HEK293 (cell line): ENCODE data around the gene TNIK.

ENCODE experiments used
- FEZF1 ChIP-seq: fragments of 450-650 bp; formaldehyde crosslinking; IDR thresholded peaks from 2 replicates; pipeline ENCODE4 v1.5.1; 2016; ENCODE audit warnings: missing biosample characterization, missing genetic modification characterization
- GLIS2 ChIP-seq: fragments of 450-650 bp; formaldehyde crosslinking; IDR thresholded peaks from 2 replicates; pipeline ENCODE4 v1.5.1; 2016; ENCODE audit warnings: missing biosample characterization, missing genetic modification characterization
- HOXA7 ChIP-seq: sonication (generic); formaldehyde crosslinking; IDR thresholded peaks from 2 replicates; pipeline ENCODE4 v1.8.1; 2022; ENCODE audit warnings: missing genetic modification reagents, borderline replicate concordance
- HOXC10 ChIP-seq: sonication (generic); formaldehyde crosslinking; IDR thresholded peaks from 2 replicates; pipeline ENCODE4 v1.8.1; 2023; ENCODE audit warnings: mild to moderate bottlenecking, missing genetic modification reagents
- RBAK ChIP-seq: fragments of 450-650 bp; formaldehyde crosslinking; IDR thresholded peaks from 2 replicates; pipeline ENCODE4 v1.5.1; 2016; ENCODE audit warnings: missing biosample characterization, missing genetic modification characterization
- REPIN1 ChIP-seq: fragments of 450-650 bp; formaldehyde crosslinking; IDR thresholded peaks from 2 replicates; pipeline ENCODE4 v1.5.1; 2017; ENCODE audit warnings: missing biosample characterization, missing genetic modification characterization, low read depth
- TRIM28 ChIP-seq: IDR thresholded peaks from 2 replicates; pipeline ENCODE4 v1.6.1; 2011; ENCODE audit warnings: low read length, control low read depth, borderline replicate concordance
- ZBTB48 ChIP-seq: fragments of 450-650 bp; formaldehyde crosslinking; IDR thresholded peaks from 2 replicates; pipeline ENCODE4 v1.5.1; 2016; ENCODE audit warnings: missing biosample characterization, missing genetic modification characterization
- ZFP41 ChIP-seq: fragments of 450-650 bp; formaldehyde crosslinking; IDR thresholded peaks from 2 replicates; pipeline ENCODE4 v1.5.1; 2016; ENCODE audit warnings: missing biosample characterization, missing genetic modification characterization, borderline replicate concordance
- ZNF114 ChIP-seq: fragments of 450-650 bp; formaldehyde crosslinking; IDR thresholded peaks from 2 replicates; pipeline ENCODE4 v1.5.0; 2017; ENCODE audit warnings: missing biosample characterization, missing genetic modification characterization
- ZNF2 ChIP-seq: fragments of 450-650 bp; formaldehyde crosslinking; IDR thresholded peaks from 2 replicates; pipeline ENCODE4 v1.5.1; 2016; ENCODE audit warnings: missing biosample characterization, missing genetic modification characterization
- ZNF324 ChIP-seq: fragments of 450-650 bp; formaldehyde crosslinking; IDR thresholded peaks from 2 replicates; pipeline ENCODE4 v1.5.1; 2016; ENCODE audit warnings: missing biosample characterization, missing genetic modification characterization
- ZNF350 ChIP-seq: fragments of 450-650 bp; formaldehyde crosslinking; IDR thresholded peaks from 2 replicates; pipeline ENCODE4 v1.5.0; 2017; ENCODE audit warnings: missing biosample characterization, mild to moderate bottlenecking, missing genetic modification characterization
- ZNF366 ChIP-seq: fragments of 450-650 bp; formaldehyde crosslinking; conservative IDR thresholded peaks from 2 replicates; pipeline ENCODE4 v1.5.1; 2016; ENCODE audit warnings: missing biosample characterization, missing genetic modification characterization
- ZNF391 ChIP-seq: fragments of 450-650 bp; formaldehyde crosslinking; IDR thresholded peaks from 2 replicates; pipeline ENCODE4 v1.5.1; 2016; ENCODE audit warnings: low read depth, missing biosample characterization, missing genetic modification characterization, borderline replicate concordance
- ZNF48 ChIP-seq: fragments of 450-650 bp; formaldehyde crosslinking; IDR thresholded peaks from 2 replicates; pipeline ENCODE4 v1.5.1; 2016; ENCODE audit warnings: missing biosample characterization, missing genetic modification characterization
- ZNF501 ChIP-seq: fragments of 450-650 bp; formaldehyde crosslinking; IDR thresholded peaks from 2 replicates; pipeline ENCODE4 v1.5.1; 2016; ENCODE audit warnings: missing biosample characterization, missing genetic modification characterization
- ZNF514 ChIP-seq: fragments of 450-650 bp; formaldehyde crosslinking; IDR thresholded peaks from 2 replicates; pipeline ENCODE4 v1.5.1; 2016; ENCODE audit warnings: missing biosample characterization, missing genetic modification characterization
- ZNF521 ChIP-seq: fragments of 450-650 bp; formaldehyde crosslinking; IDR thresholded peaks from 2 replicates; pipeline ENCODE4 v1.5.1; 2017; ENCODE audit warnings: missing biosample characterization, mild to moderate bottlenecking, missing genetic modification characterization
- ZNF561 ChIP-seq: fragments of 450-650 bp; IDR thresholded peaks from 2 replicates; pipeline ENCODE4 v1.5.1; 2018; ENCODE audit warnings: missing biosample characterization, missing genetic modification characterization, borderline replicate concordance
- ZNF571 ChIP-seq: fragments of 450-650 bp; formaldehyde crosslinking; IDR thresholded peaks from 2 replicates; pipeline ENCODE4 v1.5.0; 2017; ENCODE audit warnings: missing biosample characterization, missing genetic modification characterization
- ZNF707 ChIP-seq: fragments of 450-650 bp; formaldehyde crosslinking; IDR thresholded peaks from 2 replicates; pipeline ENCODE4 v1.5.1; 2016; ENCODE audit warnings: missing biosample characterization, missing genetic modification characterization
- ZNF776 ChIP-seq: fragments of 450-650 bp; formaldehyde crosslinking; IDR thresholded peaks from 2 replicates; pipeline ENCODE4 v1.5.0; 2017; ENCODE audit warnings: missing biosample characterization, missing genetic modification characterization, borderline replicate concordance
- ZNF830 ChIP-seq: fragments of 450-650 bp; IDR thresholded peaks from 2 replicates; pipeline ENCODE4 v1.5.0; 2018; ENCODE audit warnings: missing biosample characterization, missing genetic modification characterization, low read depth, mild to moderate bottlenecking, moderate library complexity
- TF ChIP-seq, protein P1 (sequence below): fragments of 450-650 bp; formaldehyde crosslinking; optimal IDR thresholded peaks from 2 replicates; pipeline ENCODE3; 2016; ENCODE audit warnings: missing biosample characterization, mild to moderate bottlenecking, missing genetic modification characterization
- TF ChIP-seq, protein P2 (sequence below): fragments of 450-650 bp; formaldehyde crosslinking; IDR thresholded peaks from 2 replicates; pipeline ENCODE4; 2016; ENCODE audit warnings: missing biosample characterization, missing genetic modification characterization
- TF ChIP-seq, protein P3 (sequence below): fragments of 450-650 bp; formaldehyde crosslinking; IDR thresholded peaks from 2 replicates; pipeline ENCODE4 v1.5.1; 2017; ENCODE audit warnings: missing biosample characterization, missing genetic modification characterization
- TF ChIP-seq, protein P4 (sequence below): fragments of 450-650 bp; formaldehyde crosslinking; IDR thresholded peaks from 2 replicates; pipeline ENCODE4 v1.5.0; 2017; ENCODE audit warnings: missing biosample characterization, missing genetic modification characterization, borderline replicate concordance
- TF ChIP-seq, protein P5 (sequence below): fragments of 450-650 bp; formaldehyde crosslinking; IDR thresholded peaks from 2 replicates; pipeline ENCODE4 v1.5.1; 2017; ENCODE audit warnings: missing biosample characterization, missing genetic modification characterization
- TF ChIP-seq, protein P6 (sequence below): fragments of 450-650 bp; formaldehyde crosslinking; IDR thresholded peaks from 2 replicates; pipeline ENCODE4 v1.5.1; 2016; ENCODE audit warnings: missing biosample characterization, missing genetic modification characterization
- TF ChIP-seq, protein P7 (sequence below): fragments of 450-650 bp; formaldehyde crosslinking; IDR thresholded peaks from 2 replicates; pipeline ENCODE4 v1.5.1; 2017; ENCODE audit warnings: missing biosample characterization, missing genetic modification characterization

Gene TNIK

DNA sequence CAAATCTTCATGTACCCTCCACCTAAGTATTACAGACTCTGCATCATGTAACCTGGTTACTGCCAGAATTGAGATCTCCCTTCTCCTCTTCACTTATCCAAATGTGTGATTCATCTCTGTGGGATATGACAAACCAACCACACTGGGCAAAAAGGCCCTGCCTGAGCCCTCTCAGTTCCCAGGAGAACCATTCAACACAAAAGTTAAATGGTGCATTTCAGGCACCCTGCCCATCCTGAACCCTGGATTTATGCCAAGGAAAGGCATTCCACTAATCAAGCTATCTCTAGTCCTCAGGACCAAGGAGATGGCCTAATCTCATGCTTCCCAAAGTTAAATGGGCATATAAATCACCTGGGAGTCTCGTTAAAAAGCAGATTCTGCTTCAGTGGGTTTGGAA lies 108.5 kb downstream of the TNIK start (continued):
- TF ChIP-seq, protein P1, sequence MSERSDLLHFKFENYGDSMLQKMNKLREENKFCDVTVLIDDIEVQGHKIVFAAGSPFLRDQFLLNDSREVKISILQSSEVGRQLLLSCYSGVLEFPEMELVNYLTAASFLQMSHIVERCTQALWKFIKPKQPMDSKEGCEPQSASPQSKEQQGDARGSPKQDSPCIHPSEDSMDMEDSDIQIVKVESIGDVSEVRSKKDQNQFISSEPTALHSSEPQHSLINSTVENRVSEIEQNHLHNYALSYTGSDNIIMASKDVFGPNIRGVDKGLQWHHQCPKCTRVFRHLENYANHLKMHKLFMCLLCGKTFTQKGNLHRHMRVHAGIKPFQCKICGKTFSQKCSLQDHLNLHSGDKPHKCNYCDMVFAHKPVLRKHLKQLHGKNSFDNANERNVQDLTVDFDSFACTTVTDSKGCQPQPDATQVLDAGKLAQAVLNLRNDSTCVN (tag by site-specific recombination): no peak
- no peak for TF ChIP-seq ZNF776 (tag by site-specific recombination)
- no peak for TF ChIP-seq HOXA7 (CRISPR knock-in tag)
- TF ChIP-seq, protein P2, sequence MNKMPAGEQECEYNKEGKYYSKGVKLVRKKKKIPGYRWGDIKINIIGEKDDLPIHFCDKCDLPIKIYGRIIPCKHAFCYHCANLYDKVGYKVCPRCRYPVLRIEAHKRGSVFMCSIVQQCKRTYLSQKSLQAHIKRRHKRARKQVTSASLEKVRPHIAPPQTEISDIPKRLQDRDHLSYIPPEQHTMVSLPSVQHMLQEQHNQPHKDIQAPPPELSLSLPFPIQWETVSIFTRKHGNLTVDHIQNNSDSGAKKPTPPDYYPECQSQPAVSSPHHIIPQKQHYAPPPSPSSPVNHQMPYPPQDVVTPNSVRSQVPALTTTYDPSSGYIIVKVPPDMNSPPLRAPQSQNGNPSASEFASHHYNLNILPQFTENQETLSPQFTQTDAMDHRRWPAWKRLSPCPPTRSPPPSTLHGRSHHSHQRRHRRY (tag by site-specific recombination): no peak
- TF ChIP-seq, protein P3, sequence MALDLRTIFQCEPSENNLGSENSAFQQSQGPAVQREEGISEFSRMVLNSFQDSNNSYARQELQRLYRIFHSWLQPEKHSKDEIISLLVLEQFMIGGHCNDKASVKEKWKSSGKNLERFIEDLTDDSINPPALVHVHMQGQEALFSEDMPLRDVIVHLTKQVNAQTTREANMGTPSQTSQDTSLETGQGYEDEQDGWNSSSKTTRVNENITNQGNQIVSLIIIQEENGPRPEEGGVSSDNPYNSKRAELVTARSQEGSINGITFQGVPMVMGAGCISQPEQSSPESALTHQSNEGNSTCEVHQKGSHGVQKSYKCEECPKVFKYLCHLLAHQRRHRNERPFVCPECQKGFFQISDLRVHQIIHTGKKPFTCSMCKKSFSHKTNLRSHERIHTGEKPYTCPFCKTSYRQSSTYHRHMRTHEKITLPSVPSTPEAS: no peak
- TF ChIP-seq ZNF707 (tag by site-specific recombination): no peak
- TF ChIP-seq ZNF521 (tag by site-specific recombination): no peak
- TF ChIP-seq ZNF830 (tag by site-specific recombination): no peak
- TF ChIP-seq, protein P4, sequence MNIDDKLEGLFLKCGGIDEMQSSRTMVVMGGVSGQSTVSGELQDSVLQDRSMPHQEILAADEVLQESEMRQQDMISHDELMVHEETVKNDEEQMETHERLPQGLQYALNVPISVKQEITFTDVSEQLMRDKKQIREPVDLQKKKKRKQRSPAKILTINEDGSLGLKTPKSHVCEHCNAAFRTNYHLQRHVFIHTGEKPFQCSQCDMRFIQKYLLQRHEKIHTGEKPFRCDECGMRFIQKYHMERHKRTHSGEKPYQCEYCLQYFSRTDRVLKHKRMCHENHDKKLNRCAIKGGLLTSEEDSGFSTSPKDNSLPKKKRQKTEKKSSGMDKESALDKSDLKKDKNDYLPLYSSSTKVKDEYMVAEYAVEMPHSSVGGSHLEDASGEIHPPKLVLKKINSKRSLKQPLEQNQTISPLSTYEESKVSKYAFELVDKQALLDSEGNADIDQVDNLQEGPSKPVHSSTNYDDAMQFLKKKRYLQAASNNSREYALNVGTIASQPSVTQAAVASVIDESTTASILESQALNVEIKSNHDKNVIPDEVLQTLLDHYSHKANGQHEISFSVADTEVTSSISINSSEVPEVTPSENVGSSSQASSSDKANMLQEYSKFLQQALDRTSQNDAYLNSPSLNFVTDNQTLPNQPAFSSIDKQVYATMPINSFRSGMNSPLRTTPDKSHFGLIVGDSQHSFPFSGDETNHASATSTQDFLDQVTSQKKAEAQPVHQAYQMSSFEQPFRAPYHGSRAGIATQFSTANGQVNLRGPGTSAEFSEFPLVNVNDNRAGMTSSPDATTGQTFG: no peak
- TF ChIP-seq ZFP41 (tag by site-specific recombination): no peak
- no peak for TF ChIP-seq ZNF501 (tag by site-specific recombination)
- TF ChIP-seq ZNF324 (tag by site-specific recombination): no peak
- no peak for TF ChIP-seq ZNF391 (tag by site-specific recombination)
- TF ChIP-seq ZNF2 (tag by site-specific recombination): 0 out of 2 replicates have a peak, but pooled peaks have one; percentile 11
- TF ChIP-seq ZNF571 (tag by site-specific recombination): no peak
- TF ChIP-seq ZNF114 (tag by site-specific recombination): no peak
- TF ChIP-seq TRIM28: no peak
- peak; percentile 90 for TF ChIP-seq FEZF1 (tag by site-specific recombination)
- no peak for TF ChIP-seq REPIN1 (tag by site-specific recombination)
- TF ChIP-seq, protein P5, sequence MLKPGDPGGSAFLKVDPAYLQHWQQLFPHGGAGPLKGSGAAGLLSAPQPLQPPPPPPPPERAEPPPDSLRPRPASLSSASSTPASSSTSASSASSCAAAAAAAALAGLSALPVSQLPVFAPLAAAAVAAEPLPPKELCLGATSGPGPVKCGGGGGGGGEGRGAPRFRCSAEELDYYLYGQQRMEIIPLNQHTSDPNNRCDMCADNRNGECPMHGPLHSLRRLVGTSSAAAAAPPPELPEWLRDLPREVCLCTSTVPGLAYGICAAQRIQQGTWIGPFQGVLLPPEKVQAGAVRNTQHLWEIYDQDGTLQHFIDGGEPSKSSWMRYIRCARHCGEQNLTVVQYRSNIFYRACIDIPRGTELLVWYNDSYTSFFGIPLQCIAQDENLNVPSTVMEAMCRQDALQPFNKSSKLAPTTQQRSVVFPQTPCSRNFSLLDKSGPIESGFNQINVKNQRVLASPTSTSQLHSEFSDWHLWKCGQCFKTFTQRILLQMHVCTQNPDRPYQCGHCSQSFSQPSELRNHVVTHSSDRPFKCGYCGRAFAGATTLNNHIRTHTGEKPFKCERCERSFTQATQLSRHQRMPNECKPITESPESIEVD: peak; percentile 50
- no peak for TF ChIP-seq ZNF48
- no peak for TF ChIP-seq ZNF514
- TF ChIP-seq ZNF366 (tag by site-specific recombination): peak; percentile 80
- TF ChIP-seq, protein P6, sequence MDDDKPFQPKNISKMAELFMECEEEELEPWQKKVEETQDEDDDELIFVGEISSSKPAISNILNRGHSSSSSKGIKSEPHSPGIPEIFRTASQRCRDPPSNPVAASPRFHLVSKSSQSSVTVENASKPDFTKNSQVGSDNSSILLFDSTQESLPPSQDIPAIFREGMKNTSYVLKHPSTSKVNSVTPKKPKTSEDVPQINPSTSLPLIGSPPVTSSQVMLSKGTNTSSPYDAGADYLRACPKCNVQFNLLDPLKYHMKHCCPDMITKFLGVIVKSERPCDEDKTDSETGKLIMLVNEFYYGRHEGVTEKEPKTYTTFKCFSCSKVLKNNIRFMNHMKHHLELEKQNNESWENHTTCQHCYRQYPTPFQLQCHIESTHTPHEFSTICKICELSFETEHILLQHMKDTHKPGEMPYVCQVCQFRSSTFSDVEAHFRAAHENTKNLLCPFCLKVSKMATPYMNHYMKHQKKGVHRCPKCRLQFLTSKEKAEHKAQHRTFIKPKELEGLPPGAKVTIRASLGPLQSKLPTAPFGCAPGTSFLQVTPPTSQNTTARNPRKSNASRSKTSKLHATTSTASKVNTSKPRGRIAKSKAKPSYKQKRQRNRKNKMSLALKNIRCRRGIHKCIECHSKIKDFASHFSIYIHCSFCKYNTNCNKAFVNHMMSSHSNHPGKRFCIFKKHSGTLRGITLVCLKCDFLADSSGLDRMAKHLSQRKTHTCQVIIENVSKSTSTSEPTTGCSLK: no peak
- no peak for TF ChIP-seq ZNF350 (tag by site-specific recombination)
- no peak for TF ChIP-seq ZBTB48 (tag by site-specific recombination)
- no peak for TF ChIP-seq RBAK (tag by site-specific recombination)
- TF ChIP-seq, protein P7, sequence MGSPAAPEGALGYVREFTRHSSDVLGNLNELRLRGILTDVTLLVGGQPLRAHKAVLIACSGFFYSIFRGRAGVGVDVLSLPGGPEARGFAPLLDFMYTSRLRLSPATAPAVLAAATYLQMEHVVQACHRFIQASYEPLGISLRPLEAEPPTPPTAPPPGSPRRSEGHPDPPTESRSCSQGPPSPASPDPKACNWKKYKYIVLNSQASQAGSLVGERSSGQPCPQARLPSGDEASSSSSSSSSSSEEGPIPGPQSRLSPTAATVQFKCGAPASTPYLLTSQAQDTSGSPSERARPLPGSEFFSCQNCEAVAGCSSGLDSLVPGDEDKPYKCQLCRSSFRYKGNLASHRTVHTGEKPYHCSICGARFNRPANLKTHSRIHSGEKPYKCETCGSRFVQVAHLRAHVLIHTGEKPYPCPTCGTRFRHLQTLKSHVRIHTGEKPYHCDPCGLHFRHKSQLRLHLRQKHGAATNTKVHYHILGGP (tag by site-specific recombination): no peak
- TF ChIP-seq GLIS2 (tag by site-specific recombination): peak; percentile 20; the same call in 1 of the 2 replicates
- TF ChIP-seq HOXC10 (CRISPR knock-in tag): no peak
- TF ChIP-seq ZNF561 (tag by site-specific recombination): no peak
